H7 (cell line): ENCODE measurements around the gene VIPR2. TPM values are rescaled to one million over a fixed set of nuclear protein-coding genes. Genes with fewer than 3 reads are reported as not detected.
"Not testable (repeated sequence)": the region's sequence is repeated elsewhere in the genome, so short reads cannot be mapped to it uniquely, and the experiment has no call there.

Experiments used
- DNase-seq: peaks from one replicate; pipeline ENCODE4 v3.0.0; 2012
- H3K27me3 ChIP-seq: 2 replicates; pipeline ENCODE4 v1.6.0; 2011; ENCODE audit warnings: mild to moderate bottlenecking, low read length; ENCODE audit not compliant: control insufficient read depth, insufficient read depth
- H3K36me3 ChIP-seq: replicated peaks from 2 replicates; pipeline ENCODE4 v1.5.1; 2011; ENCODE audit warnings: low read length; ENCODE audit not compliant: control insufficient read depth, insufficient read depth
- H3K4me3 ChIP-seq: 2 replicates; pipeline ENCODE4 v1.5.1; 2011; ENCODE audit warnings: low read depth, mild to moderate bottlenecking, control low read depth, low read length, moderate library complexity; ENCODE audit not compliant: insufficient read depth
- total RNA-seq: library from RNA; depleted of rRNA; stranded (reverse); fragments of >200 nt; shearing (Covaris generic); gene quantifications from 2 replicates; pipeline ENCODE4 v1.2.3, GENCODE V29; 2014; rRNA removed

Gene VIPR2, protein sequence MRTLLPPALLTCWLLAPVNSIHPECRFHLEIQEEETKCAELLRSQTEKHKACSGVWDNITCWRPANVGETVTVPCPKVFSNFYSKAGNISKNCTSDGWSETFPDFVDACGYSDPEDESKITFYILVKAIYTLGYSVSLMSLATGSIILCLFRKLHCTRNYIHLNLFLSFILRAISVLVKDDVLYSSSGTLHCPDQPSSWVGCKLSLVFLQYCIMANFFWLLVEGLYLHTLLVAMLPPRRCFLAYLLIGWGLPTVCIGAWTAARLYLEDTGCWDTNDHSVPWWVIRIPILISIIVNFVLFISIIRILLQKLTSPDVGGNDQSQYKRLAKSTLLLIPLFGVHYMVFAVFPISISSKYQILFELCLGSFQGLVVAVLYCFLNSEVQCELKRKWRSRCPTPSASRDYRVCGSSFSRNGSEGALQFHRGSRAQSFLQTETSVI
- 2.5 and 3.5 TPM in 2 replicates for total RNA-seq

DNA sequence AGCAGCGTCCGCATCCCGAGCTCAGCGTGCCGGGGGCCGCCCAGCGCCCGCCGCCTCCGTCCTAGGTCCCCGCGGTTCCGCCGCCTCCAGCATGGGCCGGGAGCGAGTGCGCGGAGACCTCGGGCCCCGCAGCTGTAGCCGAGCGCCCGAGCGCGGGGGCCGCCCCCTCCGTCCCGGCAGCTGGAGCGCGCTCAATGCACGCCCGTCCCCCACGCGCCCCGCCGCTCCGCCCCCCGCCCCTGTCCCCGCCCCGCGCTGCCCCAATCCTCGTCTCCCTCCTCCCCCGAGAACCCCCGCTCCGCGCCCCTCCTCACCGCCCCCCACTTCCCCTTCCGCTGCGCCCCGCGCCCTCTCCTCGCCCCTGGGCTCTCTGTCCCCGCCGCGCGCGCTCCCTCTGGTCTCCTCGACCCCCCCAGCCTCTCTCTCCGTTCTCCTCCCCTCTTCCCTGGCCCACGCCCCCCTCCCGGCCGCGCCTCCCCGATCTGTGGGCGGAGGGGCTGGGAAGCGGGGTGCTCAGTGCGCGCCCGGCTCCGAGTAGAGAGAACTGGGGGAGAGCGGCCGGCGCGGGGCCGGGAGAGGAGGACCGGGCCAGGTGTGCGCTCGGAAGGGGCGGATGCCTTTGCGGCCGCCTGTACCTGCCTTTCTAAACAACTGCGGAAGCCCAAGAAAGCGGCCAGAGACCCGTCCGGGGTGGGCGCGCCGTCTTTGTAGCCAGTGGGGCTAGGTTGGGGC, at the start of gene VIPR2:
TSS of gene VIPR2 (minus strand) at position 110 of the 732 bp plus-strand sequence. CDS start at position 14, 96 bp downstream.
- H3K36me3 ChIP-seq = no peaks in the 10 kb centered on the region
- H3K4me3 ChIP-seq = peak within 1 kb of the TSS; percentile 59
- peaks cover 35% of the 10 kb centered on the region for H3K27me3 ChIP-seq
- peak; percentile 88 for DNase-seq

DNA sequence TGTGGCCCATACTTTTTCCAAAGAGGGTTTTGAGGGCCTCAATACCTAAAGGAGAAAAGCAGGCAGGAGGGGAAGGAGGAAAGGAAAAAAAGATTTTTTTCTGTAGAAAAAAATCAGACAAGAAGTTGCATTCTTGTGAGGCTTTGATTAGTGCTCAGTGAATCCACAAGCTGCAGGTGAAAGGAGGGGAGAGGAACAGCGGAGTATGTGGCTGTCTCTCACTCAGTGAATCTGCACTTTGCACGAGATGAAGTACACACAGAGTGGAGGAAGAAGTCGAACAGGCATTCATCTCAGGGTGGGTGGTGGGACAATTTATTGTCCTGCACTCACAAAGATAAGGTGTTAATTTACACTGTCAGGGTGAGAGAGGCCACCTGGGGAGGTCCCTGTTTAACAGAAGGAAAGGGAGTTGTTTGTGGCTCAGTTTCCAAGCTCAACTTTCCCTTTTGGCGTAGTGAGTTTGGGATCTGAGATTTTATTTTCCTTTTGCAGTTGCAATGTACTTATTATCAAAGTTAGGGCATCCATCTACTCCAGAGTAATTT, 49.0 kb upstream of the VIPR2 start:
- no peaks in the 10 kb centered on the region for H3K36me3 ChIP-seq
- no peak for DNase-seq
- no peak overlapping the region for H3K4me3 ChIP-seq
- H3K27me3 ChIP-seq = no peaks in the 10 kb centered on the region

DNA sequence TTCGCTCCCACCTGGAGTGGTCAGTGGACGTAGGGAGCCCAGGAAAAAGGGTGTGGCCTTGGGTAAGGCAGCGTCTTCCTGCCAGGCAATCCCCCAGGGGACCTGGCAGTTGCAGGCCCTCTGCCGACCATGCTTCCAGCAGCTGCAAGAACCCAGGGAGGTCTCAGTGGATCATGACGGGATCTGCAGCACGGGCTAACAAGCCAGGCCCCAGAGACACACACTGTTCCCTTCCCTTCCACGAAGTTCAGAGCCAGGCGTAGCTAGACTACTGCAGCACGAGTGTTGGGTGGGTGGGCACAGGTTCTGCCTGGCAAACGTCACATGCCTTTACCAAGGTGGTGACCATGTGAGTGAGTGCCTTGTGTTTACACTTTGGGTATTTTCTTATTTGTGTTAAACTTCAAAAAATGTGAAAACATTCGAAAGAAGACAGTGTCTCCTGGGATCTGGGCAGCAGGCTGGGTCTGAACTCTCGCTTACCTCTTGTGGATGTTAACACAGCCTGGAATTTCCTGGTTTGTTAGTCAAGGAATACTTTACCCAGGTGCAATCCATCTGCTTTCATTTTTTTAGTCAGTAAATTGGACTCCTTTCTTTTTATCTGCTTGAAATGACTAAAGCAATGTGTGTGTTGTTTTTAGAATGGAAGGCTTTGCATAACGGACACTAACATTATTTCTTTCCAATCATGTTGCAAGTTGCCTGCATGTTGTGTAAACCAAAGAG, 48.2 kb upstream of the VIPR2 start:
- no peak for DNase-seq
- Histone ChIP-seq H3K27me3 (no peaks in the 10 kb centered on the region), H3K36me3 (no peaks in the 10 kb centered on the region), H3K4me3 (no peak overlapping the region)

DNA sequence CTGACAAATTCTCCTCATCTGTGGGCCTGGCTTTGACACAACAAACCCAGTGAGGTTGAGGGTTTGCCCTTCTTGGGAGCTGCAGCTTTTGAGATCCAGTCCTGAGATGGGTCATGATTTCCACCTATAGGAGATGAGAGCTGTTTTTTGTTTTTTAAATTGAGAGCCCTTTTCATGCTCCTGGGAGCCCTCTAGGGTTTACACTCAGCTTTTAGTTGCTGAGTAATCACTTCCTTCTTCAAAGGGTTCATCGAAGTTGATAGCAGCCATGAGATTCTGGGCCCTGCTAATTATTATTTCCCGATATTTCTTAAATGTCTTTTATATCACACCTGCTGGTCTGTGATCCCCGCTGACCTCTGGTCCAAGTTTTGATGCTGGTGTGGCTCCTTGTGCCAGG, 47.3 kb upstream of the VIPR2 start:
- DNase-seq = no peak
- no peaks in the 10 kb centered on the region for H3K36me3 ChIP-seq
- H3K4me3 ChIP-seq = no peak overlapping the region
- no peaks in the 10 kb centered on the region for H3K27me3 ChIP-seq

DNA sequence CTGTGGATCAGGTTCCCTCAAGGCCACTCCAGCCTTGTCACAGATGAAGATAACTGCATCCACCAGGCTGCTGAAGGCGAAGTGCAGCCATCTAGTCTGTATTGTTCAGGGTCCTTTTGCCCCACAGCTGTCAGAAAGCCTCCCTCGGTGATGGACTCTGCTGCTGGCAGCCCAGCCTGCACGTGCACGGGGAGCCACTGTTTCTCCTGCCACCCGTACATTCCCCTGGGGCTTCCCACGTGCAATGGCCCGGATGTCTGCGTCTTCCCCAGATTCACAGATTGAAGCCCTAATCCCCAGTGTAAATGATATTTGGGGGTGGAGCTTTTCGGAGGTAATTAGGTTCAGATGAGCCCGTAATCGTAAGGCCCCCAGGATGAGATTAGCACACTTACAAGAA, 46.6 kb upstream of the VIPR2 start:
- Histone ChIP-seq H3K36me3 (no peaks in the 10 kb centered on the region), H3K27me3 (no peaks in the 10 kb centered on the region), H3K4me3 (no peak overlapping the region)
- no peak for DNase-seq

DNA sequence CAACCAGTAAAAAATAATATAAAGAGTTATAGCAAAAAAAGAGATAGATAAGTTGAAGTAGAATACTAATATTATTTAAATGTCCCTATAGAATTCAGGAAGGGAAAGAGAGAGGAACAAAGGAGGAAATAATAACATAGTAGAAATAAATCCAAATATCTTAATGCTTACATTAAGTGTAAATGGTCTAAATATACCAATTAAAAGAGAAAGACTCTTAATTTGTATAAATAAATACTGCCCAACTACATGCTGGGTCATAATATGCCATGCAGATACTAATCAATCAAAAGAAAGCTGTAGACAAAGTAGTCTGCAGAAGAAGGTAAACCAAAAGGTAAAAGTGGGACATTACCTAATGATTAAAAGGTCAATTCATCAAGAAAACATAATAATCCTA, 43.3 kb upstream of the VIPR2 start:
- no peak overlapping the region for H3K4me3 ChIP-seq
- H3K27me3 ChIP-seq = no peaks in the 10 kb centered on the region
- H3K36me3 ChIP-seq = no peaks in the 10 kb centered on the region
- no peak for DNase-seq

DNA sequence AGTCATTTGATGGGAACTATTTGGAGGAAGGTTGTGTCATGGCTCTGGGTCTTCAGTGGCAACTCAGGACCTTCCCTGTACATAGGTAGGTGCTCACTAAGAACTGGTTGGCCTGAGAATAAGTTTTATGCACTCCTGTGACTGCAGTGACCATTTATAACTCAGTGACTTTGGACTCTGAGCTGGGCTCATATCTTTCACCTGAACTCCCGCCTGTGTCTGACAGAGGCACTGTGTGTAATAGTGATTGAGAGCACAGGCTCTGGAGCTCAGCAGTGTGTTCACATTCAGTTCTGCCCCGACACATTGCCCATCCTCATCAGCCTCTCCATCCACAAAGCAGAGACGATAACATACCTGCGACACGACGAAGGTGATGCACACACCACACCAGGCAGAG, 34.6 kb upstream of the VIPR2 start:
- Histone ChIP-seq H3K36me3 (no peaks in the 10 kb centered on the region), H3K27me3 (no peaks in the 10 kb centered on the region), H3K4me3 (no peak overlapping the region)
- no peak for DNase-seq

DNA sequence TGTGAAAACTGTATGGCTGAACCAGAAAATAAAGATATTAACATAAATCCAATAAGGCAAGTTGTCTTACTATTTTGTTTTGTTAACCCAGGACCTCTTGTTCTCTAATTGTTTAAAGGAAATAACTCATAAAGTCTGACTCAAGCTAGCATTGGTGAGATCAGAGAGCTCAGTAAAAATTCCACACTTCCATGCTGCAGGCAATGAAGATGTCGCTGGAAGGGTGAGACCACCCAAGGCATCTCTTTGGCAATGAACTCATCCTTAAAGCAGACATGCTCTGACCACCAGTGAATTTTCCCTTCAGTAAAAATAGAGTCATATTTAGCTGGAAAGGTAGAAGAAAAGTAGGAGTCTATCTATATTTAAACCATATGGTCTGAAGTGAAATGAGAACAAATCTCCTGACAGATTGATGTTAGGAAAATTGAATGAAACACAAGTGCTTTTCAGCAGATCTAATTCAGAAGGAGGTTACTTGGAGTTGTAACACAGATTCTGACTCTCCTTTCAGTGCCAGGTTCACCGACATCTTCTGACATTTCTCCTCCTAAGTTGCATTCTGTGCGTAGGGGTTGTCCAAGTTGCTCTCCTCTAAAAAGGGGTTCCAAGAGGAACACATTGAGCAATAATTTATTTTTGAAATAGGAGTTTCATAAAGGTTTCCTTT, 32.8 kb upstream of the VIPR2 start:
- Histone ChIP-seq H3K4me3 (no peak overlapping the region), H3K27me3 (no peaks in the 10 kb centered on the region), H3K36me3 (no peaks in the 10 kb centered on the region)
- DNase-seq = no peak

DNA sequence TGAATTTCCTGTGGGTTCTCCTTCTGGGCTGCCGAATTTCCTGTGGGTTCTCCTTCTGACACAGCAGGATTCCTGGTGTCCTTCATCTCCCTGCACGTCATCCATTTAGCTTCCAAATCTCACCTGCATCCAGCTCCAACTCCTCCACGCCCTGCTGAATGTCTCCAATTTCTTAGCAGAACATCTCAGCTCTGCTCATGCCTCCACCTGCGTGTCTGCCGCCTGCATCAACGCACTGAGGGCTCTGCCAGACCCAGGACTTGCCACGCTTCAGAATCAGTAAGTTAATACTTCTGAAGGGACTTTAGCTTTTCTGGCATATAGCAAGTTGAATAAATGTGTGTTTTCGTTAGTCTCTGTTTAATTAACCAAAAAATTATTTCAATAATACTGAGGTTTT, 31.1 kb upstream of the VIPR2 start:
- Histone ChIP-seq H3K36me3 (no peaks in the 10 kb centered on the region), H3K4me3 (no peak overlapping the region), H3K27me3 (no peaks in the 10 kb centered on the region)
- DNase-seq = no peak

DNA sequence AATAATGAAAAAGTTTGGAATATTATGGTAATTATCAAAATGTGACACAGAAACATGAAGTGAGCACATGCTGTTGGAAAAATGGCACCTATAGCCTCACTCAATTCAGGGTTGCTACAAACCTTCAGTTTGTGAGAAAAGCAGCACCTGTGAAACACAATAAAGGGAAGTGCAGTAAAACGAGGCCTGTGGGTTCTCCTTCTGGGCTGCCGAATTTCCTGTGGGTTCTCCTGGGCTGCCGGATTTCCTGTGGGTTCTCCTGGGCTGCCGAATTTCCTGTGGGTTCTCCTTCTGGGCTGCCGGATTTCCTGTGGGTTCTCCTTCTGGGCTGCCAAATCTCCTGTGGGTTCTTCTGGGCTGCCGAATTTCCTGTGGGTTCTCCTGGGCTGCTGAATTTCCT, 30.4 kb upstream of the VIPR2 start:
- H3K4me3 ChIP-seq, H3K36me3 ChIP-seq, H3K27me3 ChIP-seq, DNase-seq: not testable (repeated sequence)

DNA sequence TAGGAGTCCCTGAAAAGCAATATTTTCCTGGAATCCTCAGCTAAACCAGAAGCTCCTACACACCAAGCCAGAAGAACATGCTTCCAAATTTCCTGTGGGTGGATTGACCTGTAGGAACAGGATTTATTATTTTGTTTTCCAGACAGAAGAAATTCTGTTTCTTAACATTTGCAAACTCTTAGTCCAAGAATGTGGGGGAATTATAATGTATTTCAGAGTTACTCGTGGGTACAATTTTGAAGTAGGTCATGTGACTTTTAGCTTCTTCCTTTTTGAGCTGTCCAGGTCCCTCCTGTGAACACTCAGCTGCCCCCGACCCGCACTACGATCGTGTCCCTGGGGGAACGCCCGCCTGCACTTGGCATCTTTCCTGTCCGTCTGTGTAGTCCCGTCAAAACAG, 27.7 kb upstream of the VIPR2 start:
- Histone ChIP-seq H3K36me3 (no peaks in the 10 kb centered on the region), H3K4me3 (no peak overlapping the region), H3K27me3 (no peaks in the 10 kb centered on the region)
- DNase-seq = no peak

DNA sequence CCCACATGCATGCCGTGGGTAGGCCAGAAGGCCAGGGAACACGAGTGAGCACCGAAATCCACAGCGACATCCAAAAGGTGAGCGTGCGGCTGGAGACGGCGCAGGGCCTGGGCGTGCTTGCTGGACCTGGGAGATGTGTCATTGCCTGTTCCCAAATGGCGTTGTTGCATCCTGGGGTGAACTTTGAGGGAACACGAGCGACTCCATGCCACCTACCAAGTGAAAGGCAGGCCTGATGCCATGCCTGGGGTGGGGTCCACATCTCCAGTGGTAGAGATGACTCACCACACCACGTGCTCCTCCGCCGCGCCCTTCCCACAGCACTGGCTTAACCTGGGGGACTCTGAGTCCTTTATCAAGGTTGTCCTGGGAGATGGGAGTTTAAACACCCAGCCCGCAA, 24.7 kb upstream of the VIPR2 start:
- Histone ChIP-seq H3K36me3 (no peaks in the 10 kb centered on the region), H3K4me3 (no peak overlapping the region), H3K27me3 (no peaks in the 10 kb centered on the region)
- no peak for DNase-seq

DNA sequence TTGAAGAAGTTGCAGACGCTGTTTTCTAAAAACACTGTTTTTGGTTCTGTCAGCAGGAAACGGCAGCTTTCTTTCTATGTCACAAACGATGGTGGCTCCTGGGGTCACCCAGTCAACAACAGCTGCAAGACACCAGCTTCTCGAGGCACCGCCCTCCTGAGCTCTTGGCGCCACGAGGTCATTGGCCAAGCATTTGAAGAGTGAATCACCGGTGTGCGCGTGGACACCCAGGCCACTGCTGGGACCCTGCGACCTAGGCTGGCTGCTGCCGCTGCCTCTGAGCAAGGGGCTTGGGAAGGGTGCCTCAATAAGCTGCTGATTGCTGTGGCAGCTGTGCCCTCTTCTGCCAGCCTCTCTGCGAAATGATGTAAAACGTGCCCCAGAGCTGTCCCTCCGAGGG, 22.5 kb upstream of the VIPR2 start:
- Histone ChIP-seq H3K27me3 (no peaks in the 10 kb centered on the region), H3K4me3 (no peak overlapping the region), H3K36me3 (no peaks in the 10 kb centered on the region)
- no peak for DNase-seq

DNA sequence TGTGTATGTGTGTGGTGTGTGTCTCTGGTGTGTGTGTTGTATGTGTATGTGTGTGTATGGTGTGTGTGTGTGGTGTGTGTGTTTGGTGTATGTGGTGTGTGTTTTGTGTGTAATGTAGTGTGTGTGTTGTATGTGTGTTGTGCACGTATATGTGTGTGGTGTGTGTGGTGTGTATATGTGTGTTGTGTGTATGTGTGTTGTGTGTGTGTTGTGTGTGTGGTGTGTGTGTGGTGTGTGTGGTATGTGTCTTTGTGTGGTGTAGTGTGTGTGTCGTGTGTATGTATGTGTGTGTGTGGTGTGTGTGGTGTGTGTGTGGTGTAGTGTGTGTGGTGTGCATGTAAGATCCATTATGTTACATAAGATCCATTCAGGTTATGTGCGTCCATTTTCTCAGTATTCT, 21.9 kb upstream of the VIPR2 start:
- no peak for DNase-seq
- Histone ChIP-seq H3K27me3 (no peaks in the 10 kb centered on the region), H3K4me3 (no peak overlapping the region), H3K36me3 (no peaks in the 10 kb centered on the region)
